Panc1 (cell line): ENCODE results near the gene RETSAT. TPM values are rescaled to one million over a fixed set of nuclear protein-coding genes. Genes with fewer than 3 reads are reported as not detected.
A peak's percentile ranks its signal among the peaks of the same experiment; 100 is the strongest.

Source experiments
- ATAC-seq: fragments of 200-7000 bp; cut with Tn5 transposase; 2 replicates; pipeline ENCODE4 v1.9.1; 2020; ENCODE audit warnings: mild to moderate bottlenecking, moderate library complexity
- BruUV-seq: library from RNA; stranded (reverse); fragments of 400-500 nt; replicated peaks from 2 replicates; lab custom pipeline; 2021; lab: Mats Ljungman, UMichigan
- CTCF ChIA-PET: fragments of 300-600 bp; sonication (Branson Sonifier 250); formaldehyde crosslinking; loops from one replicate; lab custom pipeline; 2022; ENCODE audit warnings: antibody characterized with exemption; lab: Charles Lee
- POLR2A ChIA-PET: fragments of 300-600 bp; sonication (Branson Sonifier 250); formaldehyde crosslinking; loops from one replicate; lab custom pipeline; 2022; ENCODE audit warnings: antibody characterized with exemption; lab: Charles Lee
- DNase-seq: peaks from one replicate; pipeline ENCODE4 v3.0.0-alpha.2; 2010; ENCODE audit warnings: low read depth, low spot score
- H3K27ac ChIP-seq: 2 replicates; pipeline ENCODE4 v1.5.1; 2011; ENCODE audit warnings: mild to moderate bottlenecking, low read length, inconsistent platforms
- H3K27me3 ChIP-seq: fragments of 200-500 bp; sonication (Bioruptor generic); 2 replicates; pipeline ENCODE4 v1.6.0; 2014; ENCODE audit warnings: low read length, inconsistent platforms; ENCODE audit not compliant: control insufficient read depth, insufficient read depth
- H3K36me3 ChIP-seq: fragments of 200-500 bp; sonication (Bioruptor generic); 2 replicates; pipeline ENCODE4 v1.5.1; 2014; ENCODE audit warnings: inconsistent platforms, mild to moderate bottlenecking, low read length, moderate library complexity; ENCODE audit not compliant: control insufficient read depth, insufficient read depth
- H3K4me1 ChIP-seq: 2 replicates; pipeline ENCODE4 v1.5.1; 2011; ENCODE audit warnings: inconsistent platforms, mild to moderate bottlenecking, low read length, moderate library complexity; ENCODE audit not compliant: control insufficient read depth, insufficient read depth
- H3K4me3 ChIP-seq, 2 experiments: 2 replicates each; pipeline ENCODE4 v1.5.1; 2011 to 2012; ENCODE audit warnings: low read depth in 2 of 2, low read length in 2 of 2, mild to moderate bottlenecking in 2 of 2, inconsistent platforms in 1 of 2, moderate library complexity in 1 of 2
- H3K9me3 ChIP-seq: fragments of 200-500 bp; sonication (Bioruptor generic); 2 replicates; pipeline ENCODE4 v1.5.1; 2014; ENCODE audit warnings: low read depth, mild to moderate bottlenecking, inconsistent platforms, low read length, moderate library complexity; ENCODE audit not compliant: control insufficient read depth, insufficient read depth
- CTCF ChIP-seq: fragments of 450-650 bp; IDR thresholded peaks from 2 replicates; pipeline ENCODE4 v1.5.1; 2017; ENCODE audit warnings: mild to moderate bottlenecking
- POLR2AphosphoS5 ChIP-seq: IDR thresholded peaks from 2 replicates; pipeline ENCODE4 v1.6.1; 2012; ENCODE audit warnings: mild to moderate bottlenecking, low read depth, low read length, moderate library complexity
- SIN3A ChIP-seq: IDR thresholded peaks from 2 replicates; pipeline ENCODE4 v1.6.1; 2012; ENCODE audit warnings: low read depth, mild to moderate bottlenecking, low read length, moderate library complexity, borderline replicate concordance; ENCODE audit not compliant: insufficient read depth
- TCF7L2 ChIP-seq: IDR thresholded peaks from 2 replicates; pipeline ENCODE4 v1.6.1; 2011; ENCODE audit warnings: mild to moderate bottlenecking, low read depth, low read length, inconsistent platforms
- in situ Hi-C: cut with HindIII; loops from 2 replicates; pipeline ENCODE4 v1.10.0; 2016; ENCODE audit warnings: low sequenced_read_pairs, low pct_unique_long_range_greater_than_20kb
- intact Hi-C: fragments of 100-400 bp; cut with micrococcal nuclease; formaldehyde crosslinking; loops from one replicate; pipeline ENCODE4 v1.10.0; 2022; ENCODE audit not compliant: unreplicated experiment
- total RNA-seq: library from RNA; stranded (reverse); gene quantifications from one replicate; pipeline ENCODE4 v1.2.1, GENCODE V29; 2021; ENCODE audit not compliant: unreplicated experiment
- TF ChIP-seq, protein P1 (sequence below), 2 experiments: IDR thresholded peaks; 2 replicates each; pipeline ENCODE4 v1.6.1; 2011 to 2012; ENCODE audit warnings: low read depth in 2 of 2, control low read depth in 1 of 2, low read length in 1 of 2, mild to moderate bottlenecking in 1 of 2, moderate library complexity in 1 of 2; ENCODE audit not compliant: insufficient read depth in 1 of 2

Gene RETSAT
- total RNA-seq, 1 experiment from 2014 or later = 50.9 TPM

DNA sequence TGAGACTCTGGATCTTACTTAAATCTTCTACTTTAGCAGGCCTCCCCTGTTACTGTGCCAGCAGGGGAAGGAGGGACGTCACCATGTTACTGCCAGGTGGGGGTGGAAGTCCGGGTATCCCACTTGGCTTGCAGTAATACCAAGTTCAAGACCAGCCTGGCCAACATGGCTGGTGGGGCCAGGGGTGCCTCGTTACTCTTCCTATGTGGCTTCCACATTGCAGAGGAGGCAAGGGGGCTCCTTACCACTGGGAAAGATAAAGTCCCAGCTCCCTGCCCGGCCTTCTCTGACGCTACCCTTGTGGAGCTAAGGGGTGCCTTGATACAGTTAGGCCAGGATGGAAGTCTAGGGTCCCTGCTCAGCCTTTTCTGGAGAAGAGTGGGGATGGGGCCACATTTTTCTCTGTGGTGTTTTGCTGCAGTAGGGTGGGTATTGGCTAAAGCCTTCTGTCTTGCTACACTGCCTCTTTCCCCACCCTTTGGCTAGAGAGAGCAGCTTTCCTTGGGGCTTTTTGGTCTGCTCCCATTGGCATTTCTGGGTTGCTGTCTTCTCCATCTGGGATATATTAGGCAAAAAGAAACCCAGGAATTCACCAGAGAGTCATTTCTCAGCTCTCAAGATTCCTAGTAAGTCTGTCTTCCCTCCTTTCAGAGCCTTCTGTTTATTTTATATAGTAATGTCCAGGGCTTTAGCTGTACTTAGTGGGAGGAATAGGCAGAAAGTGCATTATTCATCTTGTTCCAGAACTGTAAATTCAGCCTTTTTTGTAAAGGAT lies 22.1 kb upstream of the RETSAT start:
- ChIA-PET POLR2A (interaction anchor here (0.5 kb wide), 1 partner anchor 173 kb away, joined by 3 read pairs; no protein-coding TSS in a partner anchor), CTCF (no interaction called here)
- Histone ChIP-seq H3K36me3 (peaks cover 6% of the 10 kb centered on the region; the same call in 1 of the 2 replicates), H3K27me3 (no peaks in the 10 kb centered on the region), H3K9me3 (no peaks in the 10 kb centered on the region), H3K4me3 (no peak overlapping the region), H3K4me1 (no peaks in the 10 kb centered on the region), H3K27ac (no peak overlapping the region)
- ATAC-seq = no peak
- in situ Hi-C loops = no loop called here
- BruUV-seq = no TSS peak
- intact Hi-C loops = no loop called here
- no peak for DNase-seq
- no peak for TF ChIP-seq CTCF
- no peak for TF ChIP-seq POLR2AphosphoS5

GRCh38 chr2:85371045-85371444 lies 16.7 kb upstream of the RETSAT start:
- in situ Hi-C loops (no loop called here), intact Hi-C loops (no loop called here)
- H3K27me3 ChIP-seq = no peaks in the 10 kb centered on the region
- no peak overlapping the region for H3K4me3 ChIP-seq
- no peaks in the 10 kb centered on the region for H3K36me3 ChIP-seq
- TF ChIP-seq POLR2AphosphoS5 (no peak), SIN3A (no peak), TCF7L2 (no peak), CTCF (no peak)
- TF ChIP-seq, protein P1, sequence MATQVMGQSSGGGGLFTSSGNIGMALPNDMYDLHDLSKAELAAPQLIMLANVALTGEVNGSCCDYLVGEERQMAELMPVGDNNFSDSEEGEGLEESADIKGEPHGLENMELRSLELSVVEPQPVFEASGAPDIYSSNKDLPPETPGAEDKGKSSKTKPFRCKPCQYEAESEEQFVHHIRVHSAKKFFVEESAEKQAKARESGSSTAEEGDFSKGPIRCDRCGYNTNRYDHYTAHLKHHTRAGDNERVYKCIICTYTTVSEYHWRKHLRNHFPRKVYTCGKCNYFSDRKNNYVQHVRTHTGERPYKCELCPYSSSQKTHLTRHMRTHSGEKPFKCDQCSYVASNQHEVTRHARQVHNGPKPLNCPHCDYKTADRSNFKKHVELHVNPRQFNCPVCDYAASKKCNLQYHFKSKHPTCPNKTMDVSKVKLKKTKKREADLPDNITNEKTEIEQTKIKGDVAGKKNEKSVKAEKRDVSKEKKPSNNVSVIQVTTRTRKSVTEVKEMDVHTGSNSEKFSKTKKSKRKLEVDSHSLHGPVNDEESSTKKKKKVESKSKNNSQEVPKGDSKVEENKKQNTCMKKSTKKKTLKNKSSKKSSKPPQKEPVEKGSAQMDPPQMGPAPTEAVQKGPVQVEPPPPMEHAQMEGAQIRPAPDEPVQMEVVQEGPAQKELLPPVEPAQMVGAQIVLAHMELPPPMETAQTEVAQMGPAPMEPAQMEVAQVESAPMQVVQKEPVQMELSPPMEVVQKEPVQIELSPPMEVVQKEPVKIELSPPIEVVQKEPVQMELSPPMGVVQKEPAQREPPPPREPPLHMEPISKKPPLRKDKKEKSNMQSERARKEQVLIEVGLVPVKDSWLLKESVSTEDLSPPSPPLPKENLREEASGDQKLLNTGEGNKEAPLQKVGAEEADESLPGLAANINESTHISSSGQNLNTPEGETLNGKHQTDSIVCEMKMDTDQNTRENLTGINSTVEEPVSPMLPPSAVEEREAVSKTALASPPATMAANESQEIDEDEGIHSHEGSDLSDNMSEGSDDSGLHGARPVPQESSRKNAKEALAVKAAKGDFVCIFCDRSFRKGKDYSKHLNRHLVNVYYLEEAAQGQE (IDR thresholded peaks at IDR 0.05; ENCODE audit: insufficient read depth in 1 of 2, low read depth in 2 of 2, low read length in 1 of 2) = no peak
- no peak overlapping the region for H3K27ac ChIP-seq
- POLR2A ChIA-PET = no interaction called here
- DNase-seq = no peak
- BruUV-seq = no TSS peak
- peak; percentile 20; the same call in 1 of the 2 replicates for ATAC-seq
- peaks cover 16% of the 10 kb centered on the region for H3K4me1 ChIP-seq
- H3K9me3 ChIP-seq = no peaks in the 10 kb centered on the region
- CTCF ChIA-PET = no interaction called here
